ENCODE data around the gene GASK1B. TPM values are rescaled to one million over a fixed set of nuclear protein-coding genes. Genes with fewer than 3 reads are reported as not detected.

GASK1B gene
- total and polyA plus RNA-seq, 2 of the 13 experiments (the other 11 are each of a cell fraction or from before 2014, with no cell fraction given), result 29.1 to 40.4 TPM

DNA sequence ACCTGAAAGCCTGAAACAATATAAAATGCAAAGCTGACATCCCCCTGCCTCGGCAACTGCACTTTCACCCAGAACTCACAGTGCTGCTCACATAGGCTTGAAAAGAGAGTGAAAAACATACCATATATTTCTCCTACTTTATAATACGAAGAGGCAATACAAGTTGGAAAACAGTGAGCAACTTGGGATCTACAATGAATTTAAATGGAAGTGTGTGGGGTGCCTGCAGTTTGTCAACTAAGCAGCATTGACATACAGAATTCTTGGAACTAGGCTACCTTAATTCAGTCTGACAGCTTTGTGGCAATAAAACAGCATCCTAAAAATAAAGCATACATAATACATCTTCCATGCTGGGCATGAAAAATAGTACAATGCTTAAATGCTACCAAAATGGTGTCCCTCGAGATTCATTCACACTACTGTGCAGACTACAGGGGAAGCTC lies 8.0 kb downstream of the GASK1B start:
- Histone ChIP-seq H3K36me3 (replicated peaks in 1 of 2; ENCODE audit: control insufficient read depth in 1 of 2, insufficient read depth in 2 of 2, low read length in 2 of 2) (peaks cover 2 to 16% of the 10 kb centered on the region in 2 experiments), H3K9ac (ENCODE audit: insufficient read depth, low read depth, low read length) (no peak overlapping the region), H4K20me1 (ENCODE audit: insufficient read depth, low read length) (no peaks in the 10 kb centered on the region; the same call in 1 of the 2 replicates), H3K27me3 (ENCODE audit: control insufficient read depth in 1 of 2, insufficient read depth in 2 of 2, low read length in 2 of 2) (no peaks in the 10 kb centered on the region), H3K9me3 (ENCODE audit: low read length) (no peaks in the 10 kb centered on the region), H3K27ac (ENCODE audit: extremely low read length, insufficient read depth, low read length) (no peak overlapping the region), H2AFZ (ENCODE audit: low read length) (no peak overlapping the region), H3K4me1 (ENCODE audit: insufficient read depth, low read length) (peaks cover 87% of the 10 kb centered on the region), H3K79me2 (ENCODE audit: insufficient read depth, low read length) (peaks cover 96% of the 10 kb centered on the region), H3K4me3 (replicated peaks in 1 of 3; ENCODE audit: insufficient read depth in 1 of 3, low read depth in 2 of 3, low read length in 3 of 3) (peak overlapping the region; percentile 1 to 35 (median 21); a peak in 2 of 6 replicates), H3K4me2 (ENCODE audit: low read depth, low read length) (peak overlapping the region; percentile 72)
- in situ Hi-C loops (cut with HindIII; ENCODE audit: extremely low pct_ligation_motif_present, low pct_unique_long_range_greater_than_20kb) (no loop called here), intact Hi-C loops (cut with micrococcal nuclease; ENCODE audit: unreplicated experiment) (no loop called here)
- TF ChIP-seq ZNF562 (CRISPR knock-in tag; IDR thresholded peaks at IDR 0.05; ENCODE audit: borderline replicate concordance) (no peak), THAP11 (CRISPR knock-in tag; IDR thresholded peaks at IDR 0.05) (no peak), MEIS2 (CRISPR knock-in tag; IDR thresholded peaks at IDR 0.05) (no peak), ZNF10 (CRISPR knock-in tag; IDR thresholded peaks at IDR 0.05; ENCODE audit: borderline replicate concordance, low read depth) (no peak), NR2F2 (IDR thresholded peaks at IDR 0.05; ENCODE audit: borderline replicate concordance, low read depth) (no peak), RORA (CRISPR knock-in tag; IDR thresholded peaks at IDR 0.05) (0 out of 2 replicates have a peak, but pooled peaks have one; percentile 26)
- TF ChIP-seq, protein P1, sequence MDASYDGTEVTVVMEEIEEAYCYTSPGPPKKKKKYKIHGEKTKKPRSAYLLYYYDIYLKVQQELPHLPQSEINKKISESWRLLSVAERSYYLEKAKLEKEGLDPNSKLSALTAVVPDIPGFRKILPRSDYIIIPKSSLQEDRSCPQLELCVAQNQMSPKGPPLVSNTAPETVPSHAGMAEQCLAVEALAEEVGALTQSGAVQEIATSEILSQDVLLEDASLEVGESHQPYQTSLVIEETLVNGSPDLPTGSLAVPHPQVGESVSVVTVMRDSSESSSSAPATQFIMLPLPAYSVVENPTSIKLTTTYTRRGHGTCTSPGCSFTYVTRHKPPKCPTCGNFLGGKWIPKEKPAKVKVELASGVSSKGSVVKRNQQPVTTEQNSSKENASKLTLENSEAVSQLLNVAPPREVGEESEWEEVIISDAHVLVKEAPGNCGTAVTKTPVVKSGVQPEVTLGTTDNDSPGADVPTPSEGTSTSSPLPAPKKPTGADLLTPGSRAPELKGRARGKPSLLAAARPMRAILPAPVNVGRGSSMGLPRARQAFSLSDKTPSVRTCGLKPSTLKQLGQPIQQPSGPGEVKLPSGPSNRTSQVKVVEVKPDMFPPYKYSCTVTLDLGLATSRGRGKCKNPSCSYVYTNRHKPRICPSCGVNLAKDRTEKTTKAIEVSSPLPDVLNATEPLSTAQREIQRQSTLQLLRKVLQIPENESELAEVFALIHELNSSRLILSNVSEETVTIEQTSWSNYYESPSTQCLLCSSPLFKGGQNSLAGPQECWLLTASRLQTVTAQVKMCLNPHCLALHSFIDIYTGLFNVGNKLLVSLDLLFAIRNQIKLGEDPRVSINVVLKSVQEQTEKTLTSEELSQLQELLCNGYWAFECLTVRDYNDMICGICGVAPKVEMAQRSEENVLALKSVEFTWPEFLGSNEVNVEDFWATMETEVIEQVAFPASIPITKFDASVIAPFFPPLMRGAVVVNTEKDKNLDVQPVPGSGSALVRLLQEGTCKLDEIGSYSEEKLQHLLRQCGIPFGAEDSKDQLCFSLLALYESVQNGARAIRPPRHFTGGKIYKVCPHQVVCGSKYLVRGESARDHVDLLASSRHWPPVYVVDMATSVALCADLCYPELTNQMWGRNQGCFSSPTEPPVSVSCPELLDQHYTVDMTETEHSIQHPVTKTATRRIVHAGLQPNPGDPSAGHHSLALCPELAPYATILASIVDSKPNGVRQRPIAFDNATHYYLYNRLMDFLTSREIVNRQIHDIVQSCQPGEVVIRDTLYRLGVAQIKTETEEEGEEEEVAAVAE (CRISPR knock-in tag; IDR thresholded peaks at IDR 0.05; ENCODE audit: borderline replicate concordance), result no peak
- ATAC-seq (no peak), FAIRE-seq (no peak), DNase-seq (ENCODE audit: low spot score) (no peak)
- 84% methylated on average over 3 of the region's 3 CpGs for WGBS (ENCODE audit: low lambda C conversion rate)
- no TSS peak for BruUV-seq (replicated peaks)
- ChIA-PET POLR2A (no interaction called here), CTCF (ENCODE audit: low intra/inter-chr PET ratio, low total read pairs) (no interaction called here)
